ENCODE data around the gene RNGTT.
"Not testable (repeated sequence)": the region's sequence is repeated elsewhere in the genome, so short reads cannot be mapped to it uniquely, and the experiment has no call there.

The RNGTT gene

GRCh38 chr6:88825856-88826255 is 137.6 kb downstream of the RNGTT start:
- H3K4me3 ChIP-seq (ENCODE audit: low read depth, low read length) = no peak overlapping the region

DNA sequence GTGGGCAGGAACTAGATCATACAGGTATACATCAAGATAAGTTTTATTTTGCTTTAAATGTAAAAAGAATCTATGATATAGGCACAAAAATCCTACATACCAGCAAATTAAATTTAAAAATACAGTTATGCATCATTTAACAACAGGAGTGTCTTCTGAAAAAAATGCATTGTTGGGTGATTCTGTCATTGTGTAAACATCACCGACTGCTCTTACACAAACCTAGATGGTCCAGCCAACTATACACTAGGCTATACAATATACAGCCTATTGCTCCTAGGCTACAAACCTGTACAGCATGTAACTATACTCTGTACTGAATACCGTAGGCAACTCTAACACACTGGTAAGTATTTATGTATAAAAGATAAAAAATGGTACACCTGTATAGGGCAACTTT is 139.4 kb downstream of the RNGTT start:
- no peak overlapping the region for H3K4me3 ChIP-seq (ENCODE audit: low read depth, low read length)

GRCh38 chr6:88815491-88815890 is 147.9 kb downstream of the RNGTT start:
- H3K4me3 ChIP-seq (ENCODE audit: low read depth, low read length) = no peak overlapping the region

- H3K4me3 ChIP-seq (ENCODE audit: low read depth, low read length) = no peak overlapping the region
These were observed 148.5 kb downstream of the RNGTT start for GRCh38 chr6:88814909-88815308.

DNA sequence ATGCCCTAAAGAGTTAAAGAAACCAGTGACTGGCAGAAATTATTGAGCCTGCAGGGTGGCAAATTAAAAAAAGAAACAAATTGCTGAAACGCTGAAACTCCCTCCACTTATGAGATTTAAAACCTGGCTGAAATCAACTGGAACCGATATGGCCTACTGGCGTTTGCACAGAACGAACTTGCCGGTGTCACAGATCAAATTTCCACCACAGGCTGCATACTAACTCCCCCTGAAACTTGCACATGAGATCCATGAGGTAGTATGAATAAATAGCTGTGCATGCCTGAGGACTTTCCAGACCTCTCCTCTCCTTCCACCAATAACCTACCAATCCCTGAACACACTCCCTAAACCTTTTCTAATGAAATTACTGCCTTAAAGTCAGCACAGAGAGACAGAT is 150.4 kb downstream of the RNGTT start:
- H3K4me3 ChIP-seq (ENCODE audit: low read depth, low read length) = no peak overlapping the region

DNA sequence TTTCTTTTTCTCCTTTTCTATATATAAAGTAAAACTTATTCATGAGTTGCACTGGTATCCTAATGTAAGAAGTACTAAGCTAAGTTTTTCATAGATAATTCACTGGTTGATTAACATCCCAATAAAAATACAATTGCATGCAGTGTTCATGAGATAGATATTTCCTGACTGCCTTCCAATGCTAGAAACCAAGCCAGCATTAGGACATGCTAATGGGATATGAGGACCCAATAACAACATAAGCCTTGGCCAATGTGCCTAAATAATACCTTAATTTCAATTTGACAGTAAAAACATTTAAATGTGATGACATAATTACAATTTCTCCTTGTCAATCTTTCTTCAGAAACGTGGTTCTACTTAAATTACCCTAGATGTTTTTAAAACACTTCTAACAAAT is 152.7 kb downstream of the RNGTT start:
- H3K4me3 ChIP-seq (ENCODE audit: low read depth, low read length) = no peak overlapping the region

DNA sequence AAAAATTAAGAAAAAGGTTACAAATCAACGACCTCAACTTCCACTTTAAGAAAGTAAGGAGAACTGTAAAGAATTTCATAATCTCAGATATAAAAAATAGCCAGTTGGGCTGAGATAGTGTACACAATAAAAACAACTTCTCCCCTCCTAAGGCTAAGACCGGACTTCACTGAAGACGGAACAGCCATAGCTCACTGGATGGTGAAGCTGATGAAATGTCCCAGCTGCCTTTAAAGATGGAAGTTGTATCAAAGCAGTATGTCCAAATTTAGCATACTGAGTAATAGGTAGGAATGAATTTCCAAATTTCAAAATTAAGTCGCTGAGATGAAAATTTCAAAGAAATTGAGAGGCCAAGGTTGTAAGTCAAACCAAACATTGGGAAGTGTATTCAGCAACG is 153.3 kb downstream of the RNGTT start:
- H3K4me3 ChIP-seq (ENCODE audit: low read depth, low read length) = no peak overlapping the region

- H3K4me3 ChIP-seq (ENCODE audit: low read depth, low read length) = no peak overlapping the region
These were observed 155.0 kb downstream of the RNGTT start for GRCh38 chr6:88808381-88808780.

DNA sequence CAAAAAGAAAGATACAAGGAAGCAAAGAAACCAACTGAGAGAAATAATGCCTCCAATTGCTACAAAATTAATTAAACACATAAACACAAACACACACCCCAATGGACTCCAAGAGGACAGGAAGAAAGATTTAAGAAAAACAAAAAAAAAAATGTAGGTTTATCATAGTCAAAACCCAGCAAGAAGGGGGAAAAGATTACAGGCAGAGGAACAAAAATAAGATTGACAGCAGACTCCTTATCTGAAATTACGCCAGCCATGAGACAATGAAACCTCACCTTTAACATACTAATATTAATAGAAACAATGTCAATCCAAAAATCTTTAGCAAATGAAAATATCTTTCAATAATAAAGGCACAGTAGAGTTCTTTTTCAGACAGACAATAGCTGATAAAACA is 155.8 kb downstream of the RNGTT start:
- no peak overlapping the region for H3K4me3 ChIP-seq (ENCODE audit: low read depth, low read length)

GRCh38 chr6:88806728-88807127 is 156.7 kb downstream of the RNGTT start:
- H3K4me3 ChIP-seq (ENCODE audit: low read depth, low read length) = no peak overlapping the region

DNA sequence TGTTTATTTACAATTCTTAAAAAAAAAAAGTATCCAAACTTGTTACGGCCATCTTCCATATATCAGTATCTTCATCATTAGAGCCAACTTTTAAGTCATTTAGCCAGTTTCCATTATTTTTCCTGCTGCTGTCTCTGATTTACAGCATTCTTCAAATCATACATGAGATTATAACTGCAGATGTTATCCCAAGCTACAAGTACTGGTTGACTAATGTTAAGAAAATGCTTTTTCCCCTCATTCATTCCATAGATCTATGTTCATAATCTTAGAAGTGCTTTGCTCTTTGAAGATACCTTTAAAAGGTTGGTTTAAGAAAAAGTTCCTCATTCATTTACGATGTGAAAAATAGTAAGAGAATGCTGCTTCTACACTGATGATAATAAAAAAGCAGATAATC is 158.7 kb downstream of the RNGTT start:
- no peak overlapping the region for H3K4me3 ChIP-seq (ENCODE audit: low read depth, low read length)

- no peak overlapping the region for H3K4me3 ChIP-seq (ENCODE audit: low read depth, low read length)
These were observed 177.9 kb downstream of the RNGTT start for GRCh38 chr6:88785478-88785877.

GRCh38 chr6:88780714-88781389 is 182.6 kb downstream of the RNGTT start:
- H3K4me3 ChIP-seq (ENCODE audit: low read depth, low read length) = no peak overlapping the region

GRCh38 chr6:88775866-88776571 is 187.4 kb downstream of the RNGTT start:
- H3K4me3 ChIP-seq (ENCODE audit: low read depth, low read length) = no peak overlapping the region

GRCh38 chr6:88768114-88768513 is 195.3 kb downstream of the RNGTT start:
- not testable (repeated sequence) for H3K4me3 ChIP-seq (ENCODE audit: low read depth, low read length)

GRCh38 chr6:88764081-88764480 is 199.3 kb downstream of the RNGTT start:
- H3K4me3 ChIP-seq (ENCODE audit: low read depth, low read length) = no peak overlapping the region

GRCh38 chr6:88763160-88763559 is 200.3 kb downstream of the RNGTT start:
- no peak overlapping the region for H3K4me3 ChIP-seq (ENCODE audit: low read depth, low read length)

DNA sequence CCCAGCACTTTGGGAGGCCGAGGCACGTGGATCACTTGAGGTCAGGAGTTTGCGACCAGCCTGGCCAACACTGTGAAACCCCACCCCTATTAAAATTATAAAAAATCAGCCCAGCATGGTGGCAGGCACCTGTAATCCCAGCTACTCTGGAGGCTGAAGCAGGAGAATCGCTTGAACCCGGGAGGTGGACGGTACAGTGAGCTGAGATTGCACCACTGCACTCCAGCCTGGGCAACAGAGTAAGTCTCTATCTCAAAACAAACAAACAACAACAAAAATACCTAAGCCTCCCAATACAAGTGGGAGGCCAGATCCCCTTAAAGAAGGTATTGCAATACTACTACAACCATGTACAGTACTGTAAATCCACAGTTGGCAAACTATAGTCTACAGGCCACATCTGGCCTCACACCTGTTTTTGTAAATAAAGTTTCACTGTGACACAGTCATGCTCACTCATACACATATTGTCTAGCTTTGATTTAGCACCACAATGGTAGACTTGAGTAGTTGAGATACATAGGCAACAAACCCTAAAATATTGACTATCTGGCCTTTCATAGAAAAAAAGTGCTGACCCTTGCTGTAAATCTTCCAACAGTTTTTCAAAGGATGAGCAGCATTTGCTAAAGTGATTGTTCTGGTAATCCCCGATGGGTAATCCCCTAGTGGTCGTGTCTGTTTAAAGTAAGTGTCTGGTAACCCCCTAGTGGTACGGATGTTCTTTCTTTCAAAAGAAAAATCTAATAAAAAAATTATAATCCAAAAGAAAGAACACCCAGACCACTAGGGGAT is 202.0 kb downstream of the RNGTT start:
- H3K4me3 ChIP-seq (ENCODE audit: low read depth, low read length) = no peak overlapping the region

DNA sequence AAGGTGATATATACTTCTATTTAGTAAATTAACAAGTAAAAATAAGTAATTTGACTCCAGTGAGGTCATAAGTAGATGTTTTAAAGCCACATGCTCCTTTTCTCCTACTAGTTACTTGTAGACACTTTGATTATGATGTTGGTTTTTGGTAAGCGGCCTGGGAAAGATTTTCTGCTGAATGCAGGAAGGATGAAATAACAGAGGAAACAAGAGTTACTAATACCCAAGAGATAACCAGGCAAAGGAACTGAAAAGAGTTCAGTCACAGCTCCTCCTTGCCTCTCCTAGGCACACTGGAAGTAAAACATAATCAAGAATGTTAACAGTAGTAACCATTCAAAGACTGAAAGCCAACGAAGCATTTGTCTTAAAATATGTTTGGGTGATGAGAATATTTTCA is 203.3 kb downstream of the RNGTT start:
- H3K4me3 ChIP-seq (ENCODE audit: low read depth, low read length) = no peak overlapping the region

DNA sequence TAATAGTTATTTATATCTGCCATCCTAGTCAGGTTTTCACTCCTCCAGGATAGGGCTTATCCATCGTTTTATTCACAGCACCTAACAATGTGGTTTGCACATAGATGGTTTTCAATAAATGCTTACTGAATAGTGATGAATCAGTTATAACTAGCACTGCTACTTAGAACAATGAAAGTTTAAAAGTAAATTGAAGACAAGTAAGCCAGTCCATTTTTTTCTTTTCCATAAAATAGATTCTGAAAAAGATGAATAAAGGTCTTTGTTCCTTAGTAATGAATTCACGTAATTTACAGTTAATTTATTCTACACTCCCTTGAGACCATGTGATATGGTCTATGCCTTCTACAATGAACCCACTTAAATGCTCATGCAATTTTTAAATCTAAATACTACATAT is 212.5 kb downstream of the RNGTT start:
- no peak overlapping the region for H3K4me3 ChIP-seq (ENCODE audit: low read depth, low read length)

- H3K4me3 ChIP-seq (ENCODE audit: low read depth, low read length) = no peak overlapping the region
These were observed 213.6 kb downstream of the RNGTT start for GRCh38 chr6:88749849-88750248.

GRCh38 chr6:88748141-88748540 is 215.3 kb downstream of the RNGTT start:
- no peak overlapping the region for H3K4me3 ChIP-seq (ENCODE audit: low read depth, low read length)

All from iPS-11a (cell line).